AG09309 (cell line): Measurements from ENCODE around the gene SLC24A1.

Experiments used
- DNase-seq: peaks from one replicate; pipeline ENCODE4 v3.0.0-alpha.2; 2010; ENCODE audit warnings: low read depth
- H3K4me3 ChIP-seq: 2 replicates; pipeline ENCODE4 v1.5.1; 2011; ENCODE audit warnings: mild to moderate bottlenecking, low read depth, low read length, moderate library complexity; ENCODE audit not compliant: control insufficient read depth
- CTCF ChIP-seq: IDR thresholded peaks from 2 replicates; pipeline ENCODE4 v1.5.1; 2011; ENCODE audit warnings: mild to moderate bottlenecking, low read depth, low read length, inconsistent platforms; ENCODE audit not compliant: insufficient read depth, control insufficient read depth; ENCODE audit errors: missing control alignments

Gene SLC24A1

GRCh38 chr15:65659502-65660052, 37.8 kb downstream of the SLC24A1 start:
- TF ChIP-seq CTCF = no peak
- DNase-seq = no peak
- H3K4me3 ChIP-seq = no peak overlapping the region

- DNase-seq = no peak
- TF ChIP-seq CTCF = no peak
- no peak overlapping the region for H3K4me3 ChIP-seq
Observed at GRCh38 chr15:65660927-65661326, 39.2 kb downstream of the SLC24A1 start.

GRCh38 chr15:65663521-65663920, 41.8 kb downstream of the SLC24A1 start:
- H3K4me3 ChIP-seq = no peak overlapping the region
- no peak for TF ChIP-seq CTCF
- no peak for DNase-seq

GRCh38 chr15:65666257-65666656, 44.5 kb downstream of the SLC24A1 start:
- DNase-seq = peak; percentile 55

GRCh38 chr15:65675551-65675950, 53.8 kb downstream of the SLC24A1 start:
- no peak for DNase-seq
- H3K4me3 ChIP-seq = no peak overlapping the region
- TF ChIP-seq CTCF = no peak

More at GRCh38 chr15:65666257-65666656, 44.5 kb downstream of the SLC24A1 start:
- H3K4me3 ChIP-seq = no peak overlapping the region
- no peak for TF ChIP-seq CTCF

- no peak overlapping the region for H3K4me3 ChIP-seq
- TF ChIP-seq CTCF = no peak
- no peak for DNase-seq
Observed at GRCh38 chr15:65676123-65676522, 54.4 kb downstream of the SLC24A1 start.

GRCh38 chr15:65680544-65680943, 58.8 kb downstream of the SLC24A1 start:
- H3K4me3 ChIP-seq = no peak overlapping the region
- no peak for TF ChIP-seq CTCF
- no peak for DNase-seq
